Measurements from ENCODE around the gene DOCK4. TPM values are rescaled to one million over a fixed set of nuclear protein-coding genes. Genes with fewer than 3 reads are reported as not detected.

DOCK4 gene
- total RNA-seq, 1 donor from 2014 or later = 43.0 TPM

GRCh38 chr7:112067632-112068540 is 138.3 kb downstream of the DOCK4 start:
- Mint-ChIP-seq H3K27me3 (ENCODE audit: low read depth) (no peaks in the 10 kb centered on the region), H3K4me3 (ENCODE audit: unreplicated experiment) (no peak overlapping the region), H3K9me3 (ENCODE audit: low read depth) (peaks cover under 1% of the 10 kb centered on the region), H3K27ac (ENCODE audit: unreplicated experiment) (peak overlapping the region; percentile 53), H3K4me1 (ENCODE audit: low read depth) (peaks cover 52% of the 10 kb centered on the region), H3K36me3 (ENCODE audit: low read depth) (no peaks in the 10 kb centered on the region)
- no peak for DNase-seq (ENCODE audit: low spot score)
- no peak for TF ChIP-seq CTCF (IDR thresholded peaks at IDR 0.05)

- TF ChIP-seq CTCF (IDR thresholded peaks at IDR 0.05) = no peak
- H3K4me3 Mint-ChIP-seq (ENCODE audit: unreplicated experiment) = no peak overlapping the region
- H3K4me1 Mint-ChIP-seq (ENCODE audit: low read depth) = peaks cover 46% of the 10 kb centered on the region
- H3K27ac Mint-ChIP-seq (ENCODE audit: unreplicated experiment) = peak overlapping the region; percentile 53
- no peaks in the 10 kb centered on the region for H3K27me3 Mint-ChIP-seq (ENCODE audit: low read depth)
- no peaks in the 10 kb centered on the region for H3K9me3 Mint-ChIP-seq (ENCODE audit: low read depth)
- DNase-seq (ENCODE audit: low spot score) = no peak
- no peaks in the 10 kb centered on the region for H3K36me3 Mint-ChIP-seq (ENCODE audit: low read depth)
Measured at GRCh38 chr7:112067200-112067599, 139.0 kb downstream of the DOCK4 start.

- Mint-ChIP-seq H3K4me3 (ENCODE audit: unreplicated experiment) (no peak overlapping the region), H3K4me1 (ENCODE audit: low read depth) (peaks cover 49% of the 10 kb centered on the region), H3K36me3 (ENCODE audit: low read depth) (no peaks in the 10 kb centered on the region), H3K27ac (ENCODE audit: unreplicated experiment) (no peak overlapping the region), H3K9me3 (ENCODE audit: low read depth) (no peaks in the 10 kb centered on the region), H3K27me3 (ENCODE audit: low read depth) (no peaks in the 10 kb centered on the region)
- no peak for DNase-seq (ENCODE audit: low spot score)
- no peak for TF ChIP-seq CTCF (IDR thresholded peaks at IDR 0.05)
Measured at GRCh38 chr7:112065758-112066157, 140.4 kb downstream of the DOCK4 start.

- Mint-ChIP-seq H3K27ac (ENCODE audit: unreplicated experiment) (no peak overlapping the region), H3K9me3 (ENCODE audit: low read depth) (no peaks in the 10 kb centered on the region), H3K4me1 (ENCODE audit: low read depth) (peaks cover 52% of the 10 kb centered on the region), H3K4me3 (ENCODE audit: unreplicated experiment) (no peak overlapping the region), H3K27me3 (ENCODE audit: low read depth) (no peaks in the 10 kb centered on the region), H3K36me3 (ENCODE audit: low read depth) (no peaks in the 10 kb centered on the region)
- no peak for TF ChIP-seq CTCF (IDR thresholded peaks at IDR 0.05)
- DNase-seq (ENCODE audit: low spot score) = no peak
Measured at GRCh38 chr7:112064627-112065385, 141.4 kb downstream of the DOCK4 start.

GRCh38 chr7:112063974-112064373 is 142.2 kb downstream of the DOCK4 start:
- Mint-ChIP-seq H3K9me3 (ENCODE audit: low read depth) (no peaks in the 10 kb centered on the region), H3K4me3 (ENCODE audit: unreplicated experiment) (no peak overlapping the region), H3K27me3 (ENCODE audit: low read depth) (no peaks in the 10 kb centered on the region), H3K36me3 (ENCODE audit: low read depth) (no peaks in the 10 kb centered on the region), H3K27ac (ENCODE audit: unreplicated experiment) (no peak overlapping the region), H3K4me1 (ENCODE audit: low read depth) (peaks cover 49% of the 10 kb centered on the region)
- no peak for DNase-seq (ENCODE audit: low spot score)
- no peak for TF ChIP-seq CTCF (IDR thresholded peaks at IDR 0.05)
